MCF 10A (cell line): ENCODE data around the gene GTF3C2. TPM values are rescaled to one million over a fixed set of nuclear protein-coding genes. Genes with fewer than 3 reads are reported as not detected.

Experiments
- BruUV-seq: library from RNA; stranded (reverse); fragments of 400-500 nt; replicated peaks from 2 replicates; lab custom pipeline; 2021; lab: Mats Ljungman, UMichigan
- CTCF ChIA-PET: fragments of 300-600 bp; sonication (Branson Sonifier 250); formaldehyde crosslinking; extraction: SDS; loops from one replicate; lab custom pipeline; 2021; ENCODE audit warnings: antibody characterized with exemption, inconsistent platforms; lab: Yijun Ruan, JAX
- POLR2A ChIA-PET: fragments of 300-600, 350-650 bp; sonication (Branson Sonifier 250); formaldehyde crosslinking; extraction: SDS; loops from one replicate; lab custom pipeline; 2020; ENCODE audit warnings: antibody characterized with exemption, inconsistent platforms; lab: Yijun Ruan, JAX
- DNase-seq: peaks from one replicate; pipeline ENCODE4 v3.0.0-alpha.2; 2018; ENCODE audit not compliant: unreplicated experiment
- H3K27ac Mint-ChIP-seq: one replicate; pipeline ENCODE4 v1.8.0; 2022; ENCODE audit warnings: mild to moderate bottlenecking, low read depth, mixed read lengths; ENCODE audit not compliant: unreplicated experiment
- H3K27me3 Mint-ChIP-seq: one replicate; pipeline ENCODE4 v1.8.0; 2022; ENCODE audit warnings: mixed read lengths; ENCODE audit not compliant: insufficient read depth, unreplicated experiment
- H3K36me3 Mint-ChIP-seq: one replicate; pipeline ENCODE4 v1.8.0; 2022; ENCODE audit warnings: mild to moderate bottlenecking, moderate library complexity, mixed read lengths; ENCODE audit not compliant: insufficient read depth, unreplicated experiment
- H3K4me1 Mint-ChIP-seq: one replicate; pipeline ENCODE4 v1.8.0; 2022; ENCODE audit warnings: mixed read lengths; ENCODE audit not compliant: insufficient read depth, unreplicated experiment
- H3K4me3 Mint-ChIP-seq: one replicate; pipeline ENCODE4 v1.8.0; 2022; ENCODE audit warnings: mild to moderate bottlenecking, moderate library complexity, mixed read lengths; ENCODE audit not compliant: unreplicated experiment
- H3K9me3 Mint-ChIP-seq: one replicate; pipeline ENCODE4 v1.8.0; 2022; ENCODE audit warnings: mixed read lengths; ENCODE audit not compliant: unreplicated experiment
- CTCF ChIP-seq: fragments of 200-600 bp; IDR thresholded peaks from one replicate; pipeline ENCODE4 v1.8.0; 2022; ENCODE audit warnings: antibody characterized with exemption, mild to moderate bottlenecking; ENCODE audit not compliant: unreplicated experiment
- intact Hi-C: fragments of 100-400 bp; cut with micrococcal nuclease; formaldehyde crosslinking; loops from 2 replicates; pipeline ENCODE4 v1.14.1; 2022
- total RNA-seq: library from RNA; stranded (reverse); gene quantifications from 2 replicates; pipeline ENCODE4 v1.2.3, GENCODE V29; 2022

Gene GTF3C2
- total RNA-seq, 1 experiment from 2014 or later = 47.8 TPM

GRCh38 chr2:27280826-27281225, 75.7 kb downstream of the GTF3C2 start:
- CTCF ChIA-PET = interaction anchor here (0.6 to 7.2 kb wide), 19 partner anchors 9 to 319 kb away, joined by 3 to 96 read pairs (median 5); partner anchors contain the start of genes ABHD1, KHK and SLC30A3
- DNase-seq = no peak
- H3K9me3 Mint-ChIP-seq = no peaks in the 10 kb centered on the region
- no peak overlapping the region for H3K27ac Mint-ChIP-seq
- no peak overlapping the region for H3K4me3 Mint-ChIP-seq
- intact Hi-C loops = loop anchor here (1.0 to 10.0 kb wide), 4 partner anchors 22 to 320 kb away; partner anchors contain the start of genes ATRAID, CAD and SLC5A6
- no TSS peak for BruUV-seq
- POLR2A ChIA-PET = interaction anchor here (0.9 to 4.1 kb wide), 2 partner anchors 13 to 64 kb away, joined by 3 to 22 read pairs; partner anchors contain the start of gene CAD
- peaks cover 12% of the 10 kb centered on the region for H3K4me1 Mint-ChIP-seq
- H3K27me3 Mint-ChIP-seq = peaks cover 20% of the 10 kb centered on the region
- H3K36me3 Mint-ChIP-seq = no peaks in the 10 kb centered on the region
- TF ChIP-seq CTCF = no peak

- Mint-ChIP-seq H3K36me3 (peaks cover 12% of the 10 kb centered on the region), H3K27ac (no peak overlapping the region), H3K4me3 (no peak overlapping the region), H3K9me3 (no peaks in the 10 kb centered on the region), H3K4me1 (peaks cover 14% of the 10 kb centered on the region), H3K27me3 (peaks cover 20% of the 10 kb centered on the region)
- CTCF ChIA-PET = interaction anchor here (0.6 to 7.2 kb wide), 10 partner anchors 9 to 316 kb away, joined by 3 to 96 read pairs (median 10); partner anchors contain the start of gene SLC30A3
- intact Hi-C loops = no loop called here
- POLR2A ChIA-PET = interaction anchor here (0.7 kb wide), 1 partner anchor 13 kb away, joined by 3 read pairs; no protein-coding TSS in a partner anchor
- no peak for TF ChIP-seq CTCF
- DNase-seq = no peak
- no TSS peak for BruUV-seq
Measured at GRCh38 chr2:27278010-27278409, 78.6 kb downstream of the GTF3C2 start.

Other genes with a start within 250 kb of the GTF3C2 start
- 10.9 and 12.9 TPM in 2 replicates for gene CGREF1, start 237.6 kb downstream of the GTF3C2 start, total RNA-seq
- not detected in 2 replicates for gene ABHD1, start 232.9 kb downstream of the GTF3C2 start, total RNA-seq
- 55.1 and 68.5 TPM in 2 replicates for gene PREB, start 222.1 kb downstream of the GTF3C2 start, total RNA-seq
- gene PRR30, start 217.4 kb downstream of the GTF3C2 start, total RNA-seq = not detected in 2 replicates
- not detected in 2 replicates for gene TCF23, start 207.8 kb downstream of the GTF3C2 start, total RNA-seq
- gene ATRAID, start 144.7 kb downstream of the GTF3C2 start, total RNA-seq = 115 and 122 TPM in 2 replicates
- gene SLC5A6, start 144.5 kb downstream of the GTF3C2 start, total RNA-seq = 25.9 and 26.9 TPM in 2 replicates
- 59.5 and 66.5 TPM in 2 replicates for gene CAD, start 139.4 kb downstream of the GTF3C2 start, total RNA-seq
- gene SLC30A3, start 93.7 kb downstream of the GTF3C2 start, total RNA-seq = not detected in 2 replicates
- gene DNAJC5G, start 81.3 kb downstream of the GTF3C2 start, total RNA-seq = not detected in 2 replicates
- not detected in 2 replicates for gene TRIM54, start 74.3 kb downstream of the GTF3C2 start, total RNA-seq
- 7.9 and 9.5 TPM in 2 replicates for gene UCN, start 48.3 kb downstream of the GTF3C2 start, total RNA-seq
- 104 and 114 TPM in 2 replicates for gene MPV17, start 33.7 kb downstream of the GTF3C2 start, total RNA-seq
- gene EIF2B4, start 13.6 kb upstream of the GTF3C2 start, total RNA-seq = 42.7 and 50.1 TPM in 2 replicates
- gene SNX17, start 13.9 kb upstream of the GTF3C2 start, total RNA-seq = 101 and 125 TPM in 2 replicates
- gene ZNF513, start 24.0 kb upstream of the GTF3C2 start, total RNA-seq = 14.8 and 16.2 TPM in 2 replicates
- gene PPM1G, start 52.8 kb upstream of the GTF3C2 start, total RNA-seq = 85.7 and 123 TPM in 2 replicates
- gene NRBP1, start 71.9 kb upstream of the GTF3C2 start, total RNA-seq = 79.5 and 97.3 TPM in 2 replicates
- gene KRTCAP3, start 85.6 kb upstream of the GTF3C2 start, total RNA-seq = 4.1 and 6.9 TPM in 2 replicates
- 20.6 and 22.3 TPM in 2 replicates for gene IFT172, start 133.0 kb upstream of the GTF3C2 start, total RNA-seq
- 0.79 and 1.1 TPM in 2 replicates for gene FNDC4, start 138.4 kb upstream of the GTF3C2 start, total RNA-seq
- not detected in 2 replicates for gene GCKR, start 140.1 kb upstream of the GTF3C2 start, total RNA-seq
- gene ZNF512, start 226.3 kb upstream of the GTF3C2 start, total RNA-seq = 19.9 and 25.5 TPM in 2 replicates